ENCODE data around the gene RNH1.

- TF ChIP-seq EZH2 (IDR thresholded peaks at IDR 0.05) (no peak), POLR2AphosphoS5 (IDR thresholded peaks at IDR 0.05; ENCODE audit: borderline replicate concordance, low read depth, low read length) (no peak), FOXP2 (optimal IDR thresholded peaks at IDR 0.05; ENCODE audit: control extremely low read depth, extremely low read length, insufficient read depth) (no peak)
Measured at GRCh38 chr11:550746-551085, 43.7 kb upstream of the RNH1 start.

All from SK-N-MC (cell line).